SIG-M5 treated with dmso at 0.1 percent for 504 hours (cell line): ENCODE data around the gene SLC23A1.
"Not testable (repeated sequence)": the region's sequence is repeated elsewhere in the genome, so short reads cannot be mapped to it uniquely, and the experiment has no call there.

ENCODE experiments used
- DNase-seq: peaks from one replicate; lab custom pipeline; 2025; ENCODE audit not compliant: unreplicated experiment; lab: John Stamatoyannopoulos, UW

Gene SLC23A1

GRCh38 chr5:139383275-139383992 lies at the start of gene SLC23A1:
TSS of gene SLC23A1 (minus strand) at chr5:139383297. CDS start at chr5:139383253, 44 bp downstream.
- no peak for DNase-seq

DNA sequence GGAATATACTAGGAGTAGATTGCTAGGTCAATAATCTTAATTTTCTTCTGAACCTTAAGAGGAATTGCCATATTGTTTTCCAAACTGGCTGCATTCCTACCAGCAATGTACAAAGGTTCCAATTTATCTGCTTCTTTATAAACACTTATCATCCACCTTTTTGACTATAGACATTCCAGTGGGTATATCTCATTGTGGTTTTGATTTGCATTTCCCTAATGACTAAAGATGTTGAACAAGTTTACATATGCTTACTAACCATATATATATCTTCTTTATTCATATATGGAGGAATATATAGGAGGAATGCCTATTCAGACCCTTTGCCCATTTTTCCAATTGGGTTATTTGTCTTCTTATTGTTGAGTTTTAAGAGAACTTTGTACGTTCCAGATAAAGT lies 48.6 kb upstream of the SLC23A1 start:
- no peak for DNase-seq

- no peak for DNase-seq
Measured at GRCh38 chr5:139430015-139430414, 46.9 kb upstream of the SLC23A1 start.

- no peak for DNase-seq
Measured at GRCh38 chr5:139426203-139426885, 43.2 kb upstream of the SLC23A1 start.

- no peak for DNase-seq
Measured at GRCh38 chr5:139425497-139425896, 42.4 kb upstream of the SLC23A1 start.

DNA sequence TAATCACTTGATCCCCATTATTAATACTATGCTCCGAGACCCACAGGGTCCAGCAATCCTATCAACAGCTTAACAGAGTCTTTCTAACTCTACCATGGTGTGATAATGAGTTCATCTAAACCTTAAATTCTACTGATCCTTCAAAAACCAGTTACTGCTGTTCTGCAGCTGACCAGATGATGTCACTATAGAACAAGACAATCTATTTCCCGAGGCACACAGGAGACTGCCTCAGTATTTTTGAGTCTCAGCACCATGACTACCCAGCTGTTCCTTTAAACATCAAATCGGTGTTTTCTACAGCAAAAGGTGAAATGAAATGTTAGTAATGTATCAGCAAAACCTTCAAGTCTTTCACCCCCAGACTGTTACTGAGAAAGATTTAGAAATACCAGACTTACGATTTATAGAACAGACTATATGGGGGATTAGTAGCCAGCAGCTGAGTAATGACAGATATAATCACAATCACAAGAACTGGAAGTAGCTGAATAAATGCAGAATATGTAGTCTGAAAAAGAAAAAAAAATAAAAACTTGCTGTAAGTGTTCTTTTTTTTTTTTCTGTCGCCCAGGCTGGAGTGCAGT lies 39.3 kb upstream of the SLC23A1 start:
- peak; percentile 87 for DNase-seq

- DNase-seq, result no peak
Measured at GRCh38 chr5:139419226-139420192, 36.4 kb upstream of the SLC23A1 start.

DNA sequence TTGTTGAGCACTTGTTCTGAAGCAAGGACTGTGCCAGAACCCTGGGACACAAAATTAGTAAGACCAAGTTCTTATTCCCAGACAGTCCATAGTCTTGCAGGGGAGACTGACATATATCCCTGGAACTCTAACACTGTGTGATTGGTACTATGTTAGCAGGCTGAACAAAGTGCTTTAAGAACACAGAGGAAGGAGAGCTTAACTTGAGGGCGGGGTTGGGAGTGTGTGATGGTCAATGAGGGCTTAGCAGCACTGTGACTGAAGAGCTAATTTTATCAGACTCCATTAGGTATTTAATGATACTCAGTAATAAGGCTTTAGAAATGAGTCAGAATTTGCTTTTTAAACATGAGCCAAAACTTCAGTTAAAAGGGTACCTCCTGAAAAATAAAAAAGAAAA lies 35.7 kb upstream of the SLC23A1 start:
- DNase-seq, result no peak

DNA sequence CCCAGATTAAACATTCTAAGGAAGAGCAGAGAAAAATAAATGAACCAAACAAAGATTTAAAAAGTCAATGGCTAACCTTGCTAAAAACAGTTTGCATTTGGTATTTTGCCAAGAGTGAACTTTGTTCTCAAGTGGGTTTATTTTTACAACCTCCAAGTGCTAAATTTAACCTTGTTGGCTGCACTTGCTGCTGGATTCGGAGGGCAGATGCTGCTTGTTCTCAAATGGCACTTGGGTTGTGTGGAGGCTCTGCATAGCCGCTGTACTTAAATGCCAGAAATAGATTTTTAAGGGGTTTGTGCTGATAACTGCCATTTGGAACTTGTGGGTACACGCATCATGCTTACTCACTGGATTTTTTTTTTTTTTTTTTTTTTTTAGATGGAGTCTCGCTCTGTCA lies 34.1 kb upstream of the SLC23A1 start:
- no peak for DNase-seq

DNA sequence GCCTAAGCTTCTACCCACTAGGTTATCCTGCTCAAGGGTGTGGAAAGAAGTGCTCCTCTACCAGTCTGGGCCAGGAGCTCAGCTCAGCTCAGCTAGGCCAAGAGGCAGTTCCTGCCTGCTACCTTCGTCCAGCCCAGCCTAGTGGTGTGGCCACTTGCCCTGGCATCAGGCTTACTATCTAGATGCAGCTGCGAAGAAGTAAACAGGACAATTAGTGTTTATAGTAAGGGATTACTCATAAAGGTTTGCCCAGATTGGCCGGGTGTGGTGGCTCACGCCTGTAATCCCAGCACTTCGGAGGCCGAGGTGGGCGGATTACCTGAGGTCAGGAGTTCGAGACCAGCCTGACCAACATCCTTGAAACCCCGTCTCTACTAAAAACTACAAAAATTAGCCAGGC lies 33.6 kb upstream of the SLC23A1 start:
- DNase-seq, result no peak

- DNase-seq, result no peak
Measured at GRCh38 chr5:139415869-139416268, 32.8 kb upstream of the SLC23A1 start.

DNA sequence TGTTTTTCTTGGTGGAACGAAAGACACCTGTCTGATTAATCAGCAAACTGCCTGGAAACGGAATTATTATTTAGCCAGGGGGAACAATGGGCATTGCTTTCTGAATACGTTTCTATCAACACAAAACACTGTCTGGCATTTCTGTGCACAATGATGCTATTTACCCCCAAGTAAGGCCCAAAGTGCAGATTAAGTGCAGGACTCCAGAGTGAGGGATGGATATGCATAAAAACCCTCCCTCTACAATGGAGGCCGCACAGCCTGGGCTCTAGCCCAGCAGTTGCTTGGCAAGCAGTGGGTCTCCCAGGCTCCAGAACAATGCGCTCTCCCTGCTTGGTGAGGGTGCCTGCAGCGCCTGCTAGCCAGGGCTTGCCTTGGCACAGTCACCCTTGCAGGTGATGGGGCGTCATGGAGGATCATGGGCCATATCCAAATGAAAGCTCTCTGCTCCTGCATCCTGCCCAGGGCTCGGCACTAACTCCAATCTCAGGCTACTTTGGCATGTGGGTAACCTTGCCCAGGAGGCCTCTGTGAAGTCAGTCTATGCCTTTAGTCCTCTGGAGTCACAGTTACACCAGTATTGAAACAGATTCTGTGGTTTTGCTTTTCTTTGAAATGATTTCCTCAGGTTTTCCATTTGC lies 32.2 kb upstream of the SLC23A1 start:
- no peak for DNase-seq

DNA sequence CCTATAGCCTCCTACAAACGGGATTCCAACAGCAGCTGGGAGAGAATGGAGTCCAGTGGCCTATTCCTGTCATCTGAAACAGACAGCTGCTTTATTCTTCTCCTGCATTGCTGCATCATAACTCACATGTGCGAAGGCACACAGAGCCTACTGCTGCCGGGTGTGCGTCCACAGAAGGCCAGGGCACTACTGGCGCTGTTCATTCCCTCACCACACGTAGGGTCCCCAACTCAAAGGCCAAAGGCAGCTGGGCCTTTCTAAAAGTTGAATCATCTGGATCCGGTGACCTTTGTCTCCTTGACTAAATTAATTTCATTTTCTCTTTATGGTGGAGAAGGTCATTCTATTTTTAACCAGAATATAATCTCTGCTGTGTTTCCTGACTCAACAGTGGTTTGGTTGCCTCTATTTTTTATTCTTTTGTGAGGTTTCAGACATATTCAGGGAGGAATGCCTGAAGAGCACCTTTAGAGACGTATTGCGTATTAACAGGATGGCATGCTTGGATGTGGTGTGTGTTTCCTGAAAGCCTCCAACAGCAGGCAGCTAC lies 31.6 kb upstream of the SLC23A1 start:
- no peak for DNase-seq

GRCh38 chr5:139413963-139414362 lies 30.9 kb upstream of the SLC23A1 start:
- DNase-seq, result no peak

GRCh38 chr5:139413153-139413552 lies 30.1 kb upstream of the SLC23A1 start:
- no peak for DNase-seq

GRCh38 chr5:139410993-139411828 lies 28.1 kb upstream of the SLC23A1 start:
- DNase-seq, result no peak

- no peak for DNase-seq
Measured at GRCh38 chr5:139410121-139410992, 27.3 kb upstream of the SLC23A1 start.

GRCh38 chr5:139409116-139409515 lies 26.0 kb upstream of the SLC23A1 start:
- not testable (repeated sequence) for DNase-seq
